Neural cell (in vitro differentiated cells): Measurements from ENCODE around the gene NPAS2.

Experiments used
- CTCF ChIP-seq: fragments of 450-650 bp; IDR thresholded peaks from 2 replicates; pipeline ENCODE4 v1.5.1; 2014; ENCODE audit warnings: antibody characterized with exemption, mild to moderate bottlenecking, moderate library complexity; ENCODE audit not compliant: poor library complexity, severe bottlenecking
- REST ChIP-seq: IDR thresholded peaks from 2 replicates; pipeline ENCODE4 v1.6.1; 2012; ENCODE audit warnings: borderline replicate concordance

- no peak for TF ChIP-seq CTCF
- no peak for TF ChIP-seq REST
These were observed 35.3 kb upstream of the NPAS2 start for GRCh38 chr2:100784681-100785080.
